KMS-11 (cell line): Measurements from ENCODE around the gene COX4I1.

Experiments
- H2AFZ ChIP-seq: fragments of 200-600 bp; sonication (generic); 2 replicates; pipeline ENCODE4 v1.6.1; 2016; ENCODE audit warnings: antibody characterized with exemption, mixed run types, low read depth
- H3K27ac ChIP-seq: fragments of 200-600 bp; sonication (generic); 2 replicates; pipeline ENCODE4 v1.6.1; 2016; ENCODE audit warnings: mild to moderate bottlenecking, mixed run types
- H3K27me3 ChIP-seq: fragments of 200-600 bp; sonication (generic); 2 replicates; pipeline ENCODE4 v1.6.1; 2017; ENCODE audit warnings: mild to moderate bottlenecking, low read depth, mixed run types, moderate library complexity; ENCODE audit not compliant: insufficient read depth
- H3K36me3 ChIP-seq: fragments of 200-600 bp; sonication (generic); 2 replicates; pipeline ENCODE4 v1.6.1; 2017; ENCODE audit warnings: mild to moderate bottlenecking, mixed run types; ENCODE audit not compliant: insufficient read depth
- H3K4me1 ChIP-seq: fragments of 200-600 bp; sonication (generic); 2 replicates; pipeline ENCODE4 v1.6.1; 2016; ENCODE audit warnings: mild to moderate bottlenecking, low read depth, mixed run types; ENCODE audit not compliant: poor library complexity, severe bottlenecking
- H3K4me2 ChIP-seq: fragments of 200-600 bp; sonication (generic); 2 replicates; pipeline ENCODE4 v1.7.0; 2016; ENCODE audit warnings: mild to moderate bottlenecking, mixed run types
- H3K4me3 ChIP-seq: fragments of 200-600 bp; sonication (generic); IDR thresholded peaks from 2 replicates; pipeline ENCODE4 v1.6.1; 2017; ENCODE audit warnings: low read depth, low read length, mixed read lengths; ENCODE audit not compliant: insufficient read depth
- H3K79me2 ChIP-seq: fragments of 200-600 bp; sonication (generic); 2 replicates; pipeline ENCODE4 v1.6.1; 2016; ENCODE audit warnings: low read depth, mixed run types; ENCODE audit not compliant: insufficient read depth
- H3K9ac ChIP-seq: fragments of 200-600 bp; sonication (generic); 2 replicates; pipeline ENCODE4 v1.6.1; 2016; ENCODE audit warnings: mild to moderate bottlenecking, mixed run types
- H4K20me1 ChIP-seq: fragments of 200-600 bp; sonication (generic); 2 replicates; pipeline ENCODE4 v1.6.1; 2016; ENCODE audit warnings: mild to moderate bottlenecking, mixed run types; ENCODE audit not compliant: insufficient read depth
- CTCF ChIP-seq: fragments of 200-600 bp; sonication (generic); conservative IDR thresholded peaks from 2 replicates; pipeline ENCODE4 v1.6.1; 2017; ENCODE audit warnings: low read depth, mild to moderate bottlenecking, antibody characterized with exemption, low read length, moderate library complexity, mixed read lengths

The COX4I1 gene

GRCh38 chr16:85751698-85752501, 47.6 kb upstream of the COX4I1 start:
- Histone ChIP-seq H3K9ac (no peak overlapping the region), H4K20me1 (no peaks in the 10 kb centered on the region), H3K4me2 (no peak overlapping the region), H2AFZ (no peak overlapping the region), H3K4me3 (no peak overlapping the region), H3K4me1 (peaks cover 4% of the 10 kb centered on the region), H3K27ac (no peak overlapping the region), H3K36me3 (no peaks in the 10 kb centered on the region), H3K79me2 (no peaks in the 10 kb centered on the region), H3K27me3 (peaks cover 73% of the 10 kb centered on the region)
- TF ChIP-seq CTCF: no peak

- Histone ChIP-seq H3K4me2 (no peak overlapping the region), H3K27me3 (peaks cover 66% of the 10 kb centered on the region), H3K36me3 (no peaks in the 10 kb centered on the region), H2AFZ (no peak overlapping the region), H3K9ac (no peak overlapping the region), H3K79me2 (no peaks in the 10 kb centered on the region), H3K27ac (no peak overlapping the region), H4K20me1 (no peaks in the 10 kb centered on the region), H3K4me1 (peaks cover 3% of the 10 kb centered on the region), H3K4me3 (no peak overlapping the region)
- TF ChIP-seq CTCF: no peak
Measured at GRCh38 chr16:85752511-85753420, 46.7 kb upstream of the COX4I1 start.

- Histone ChIP-seq H3K4me2 (no peak overlapping the region), H3K4me1 (peaks cover 3% of the 10 kb centered on the region), H3K9ac (no peak overlapping the region), H3K27ac (no peak overlapping the region), H3K79me2 (no peaks in the 10 kb centered on the region), H2AFZ (no peak overlapping the region), H4K20me1 (no peaks in the 10 kb centered on the region), H3K4me3 (no peak overlapping the region), H3K27me3 (peaks cover 65% of the 10 kb centered on the region), H3K36me3 (no peaks in the 10 kb centered on the region)
- TF ChIP-seq CTCF: no peak
Measured at GRCh38 chr16:85753559-85753958, 45.9 kb upstream of the COX4I1 start.

- Histone ChIP-seq H3K79me2 (no peaks in the 10 kb centered on the region), H3K4me1 (peaks cover 3% of the 10 kb centered on the region), H3K27ac (no peak overlapping the region), H2AFZ (no peak overlapping the region), H3K36me3 (no peaks in the 10 kb centered on the region), H4K20me1 (no peaks in the 10 kb centered on the region), H3K4me3 (no peak overlapping the region), H3K27me3 (peaks cover 66% of the 10 kb centered on the region), H3K9ac (no peak overlapping the region), H3K4me2 (no peak overlapping the region)
- TF ChIP-seq CTCF: no peak
Measured at GRCh38 chr16:85753976-85754375, 45.5 kb upstream of the COX4I1 start.
